Activated CD8-positive, alpha-beta T cell treated with anti-CD3 and anti-CD28 coated beads for 36 hours (primary cell): ENCODE data around the gene BICDL1. TPM values are rescaled to one million over a fixed set of nuclear protein-coding genes. Genes with fewer than 3 reads are reported as not detected.

Experiments
- ATAC-seq: fragments of 200-7000 bp; cut with Tn5 transposase; one replicate; pipeline ENCODE4 v1.10.0; 2021; ENCODE audit warnings: mild to moderate bottlenecking, moderate library complexity
- CTCF ChIA-PET: fragments of 350-600 bp; sonication (Branson Sonifier 250); formaldehyde crosslinking; loops from one replicate; lab custom pipeline; 2021; ENCODE audit warnings: antibody characterized with exemption; lab: Charles Lee
- POLR2A ChIA-PET: fragments of 350-600 bp; sonication (Branson Sonifier 250); formaldehyde crosslinking; loops from one replicate; lab custom pipeline; 2021; ENCODE audit warnings: antibody characterized with exemption; lab: Charles Lee
- DNase-seq: peaks from one replicate; pipeline ENCODE4 v3.0.0-alpha.2; 2020
- H3K27ac Mint-ChIP-seq: one replicate; pipeline ENCODE4 v1.8.0; 2021; ENCODE audit warnings: mild to moderate bottlenecking, mixed read lengths
- H3K27me3 Mint-ChIP-seq: one replicate; pipeline ENCODE4 v1.8.0; 2021; ENCODE audit warnings: mixed read lengths
- H3K36me3 Mint-ChIP-seq: one replicate; pipeline ENCODE4 v1.8.0; 2021; ENCODE audit warnings: low read depth, mixed read lengths
- H3K4me1 Mint-ChIP-seq: one replicate; pipeline ENCODE4 v1.8.0; 2021; ENCODE audit warnings: low read depth, mixed read lengths
- H3K4me3 Mint-ChIP-seq: one replicate; pipeline ENCODE4 v1.8.0; 2021; ENCODE audit warnings: mild to moderate bottlenecking, moderate library complexity, mixed read lengths
- H3K9me3 Mint-ChIP-seq: one replicate; pipeline ENCODE4 v1.8.0; 2021; ENCODE audit warnings: mixed read lengths
- intact Hi-C: fragments of 100-400 bp; cut with micrococcal nuclease; formaldehyde crosslinking; loops from one replicate; pipeline ENCODE4 v1.10.0; 2022
- total RNA-seq, 2 experiments: library from RNA; stranded (reverse); gene quantifications; one replicate each; pipeline ENCODE4 v1.2.3, GENCODE V29; 2021
- TF ChIP-seq, protein P1 (sequence below): fragments of 200-600 bp; IDR thresholded peaks from one replicate; pipeline ENCODE4 v1.8.0; 2022; ENCODE audit warnings: antibody characterized with exemption, mild to moderate bottlenecking

BICDL1 gene
- total RNA-seq, 2 experiments from 2014 or later = 103 to 107 TPM

GRCh38 chr12:120095736-120096135, 106.7 kb downstream of the BICDL1 start:
- Mint-ChIP-seq H3K27me3 (no peaks in the 10 kb centered on the region), H3K36me3 (peaks cover 26% of the 10 kb centered on the region), H3K27ac (no peak overlapping the region), H3K9me3 (no peaks in the 10 kb centered on the region), H3K4me3 (no peak overlapping the region), H3K4me1 (peaks cover 3% of the 10 kb centered on the region)
- POLR2A ChIA-PET = interaction anchor here (1.0 to 3.5 kb wide), 3 partner anchors 9 to 20 kb away, joined by 3 to 16 read pairs (median 3); partner anchors contain the start of gene RAB35
- CTCF ChIA-PET = interaction anchor here (0.6 kb wide), 1 partner anchor 14 kb away, joined by 3 read pairs; no protein-coding TSS in a partner anchor
- intact Hi-C loops = no loop called here
- DNase-seq = no peak
- TF ChIP-seq, protein P1, sequence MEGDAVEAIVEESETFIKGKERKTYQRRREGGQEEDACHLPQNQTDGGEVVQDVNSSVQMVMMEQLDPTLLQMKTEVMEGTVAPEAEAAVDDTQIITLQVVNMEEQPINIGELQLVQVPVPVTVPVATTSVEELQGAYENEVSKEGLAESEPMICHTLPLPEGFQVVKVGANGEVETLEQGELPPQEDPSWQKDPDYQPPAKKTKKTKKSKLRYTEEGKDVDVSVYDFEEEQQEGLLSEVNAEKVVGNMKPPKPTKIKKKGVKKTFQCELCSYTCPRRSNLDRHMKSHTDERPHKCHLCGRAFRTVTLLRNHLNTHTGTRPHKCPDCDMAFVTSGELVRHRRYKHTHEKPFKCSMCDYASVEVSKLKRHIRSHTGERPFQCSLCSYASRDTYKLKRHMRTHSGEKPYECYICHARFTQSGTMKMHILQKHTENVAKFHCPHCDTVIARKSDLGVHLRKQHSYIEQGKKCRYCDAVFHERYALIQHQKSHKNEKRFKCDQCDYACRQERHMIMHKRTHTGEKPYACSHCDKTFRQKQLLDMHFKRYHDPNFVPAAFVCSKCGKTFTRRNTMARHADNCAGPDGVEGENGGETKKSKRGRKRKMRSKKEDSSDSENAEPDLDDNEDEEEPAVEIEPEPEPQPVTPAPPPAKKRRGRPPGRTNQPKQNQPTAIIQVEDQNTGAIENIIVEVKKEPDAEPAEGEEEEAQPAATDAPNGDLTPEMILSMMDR = no peak
- ATAC-seq = no peak

DNA sequence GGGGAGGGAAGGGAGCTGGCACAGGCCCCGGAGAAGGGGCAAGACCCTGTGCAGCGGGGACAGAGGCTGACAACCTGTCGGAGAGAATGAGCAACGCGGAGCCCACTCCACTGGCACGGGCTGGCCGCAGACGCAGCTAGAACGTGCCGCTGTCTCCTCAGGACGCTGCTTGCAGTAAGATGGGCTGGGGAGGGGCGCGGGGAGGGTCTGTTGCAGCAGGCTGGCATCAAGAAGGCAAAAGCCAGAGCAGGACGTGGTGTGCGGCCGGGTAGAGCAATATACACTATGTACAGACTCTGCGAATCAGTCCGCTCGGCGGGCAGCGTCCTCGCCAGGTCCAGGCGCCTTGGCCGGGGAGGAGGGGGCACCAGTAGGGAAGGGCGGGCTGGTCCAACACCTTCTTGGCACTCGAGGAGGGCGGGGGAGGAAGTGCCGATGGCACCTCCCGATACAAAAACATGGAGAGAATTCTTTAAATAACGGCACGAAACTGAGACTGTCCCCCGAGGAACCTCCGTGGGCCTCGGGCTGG, 107.7 kb downstream of the BICDL1 start:
- CTCF ChIA-PET = no interaction called here
- Mint-ChIP-seq H3K4me3 (no peak overlapping the region), H3K27me3 (no peaks in the 10 kb centered on the region), H3K4me1 (peaks cover 5% of the 10 kb centered on the region), H3K9me3 (no peaks in the 10 kb centered on the region), H3K27ac (no peak overlapping the region), H3K36me3 (peaks cover 20% of the 10 kb centered on the region)
- intact Hi-C loops = no loop called here
- POLR2A ChIA-PET = interaction anchor here (1.0 to 1.6 kb wide), 3 partner anchors 8 to 21 kb away, joined by 3 to 8 read pairs (median 3); no protein-coding TSS in a partner anchor
- TF ChIP-seq, protein P1 = no peak
- no peak for DNase-seq
- no peak for ATAC-seq

DNA sequence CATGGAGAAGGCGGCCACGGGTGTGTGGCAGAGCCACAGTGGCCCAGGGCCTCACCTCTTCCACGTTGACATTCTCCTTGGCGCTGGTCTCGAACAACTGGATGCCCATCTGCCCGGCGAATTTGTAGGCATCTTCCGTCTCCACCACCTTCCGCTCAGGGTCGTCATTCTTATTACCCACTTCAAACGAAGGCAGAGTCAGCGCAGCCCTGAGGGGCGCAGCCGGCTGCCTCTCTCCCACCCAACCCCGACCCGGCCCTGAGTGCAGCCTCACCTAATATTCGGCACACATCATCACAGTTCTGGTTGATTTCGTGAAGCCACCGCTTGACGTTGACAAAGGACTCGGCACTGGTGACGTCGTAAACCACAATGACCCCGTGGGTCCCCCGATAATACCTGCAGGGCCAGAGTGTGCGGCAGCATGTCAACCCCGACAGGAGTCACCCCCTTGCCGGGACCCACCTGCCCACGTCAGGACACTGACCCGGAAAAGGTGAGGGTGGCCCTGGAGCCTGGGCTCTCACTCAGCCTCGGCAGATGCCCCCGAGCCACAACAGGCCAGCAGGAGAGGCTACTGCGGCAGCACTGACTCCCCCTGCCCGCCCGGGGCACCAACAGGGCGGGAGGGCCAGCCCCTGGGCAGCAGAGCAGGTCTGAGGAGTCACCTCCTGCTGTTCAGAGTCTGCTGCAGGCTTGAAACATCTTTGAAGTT, 109.9 kb downstream of the BICDL1 start:
- intact Hi-C loops = no loop called here
- H3K36me3 Mint-ChIP-seq = peaks cover 19% of the 10 kb centered on the region
- peaks cover 11% of the 10 kb centered on the region for H3K4me1 Mint-ChIP-seq
- DNase-seq (no peak), ATAC-seq (no peak)
- TF ChIP-seq, protein P1 = no peak
- H3K9me3 Mint-ChIP-seq = no peaks in the 10 kb centered on the region
- POLR2A ChIA-PET = no interaction called here
- no peaks in the 10 kb centered on the region for H3K27me3 Mint-ChIP-seq
- CTCF ChIA-PET = no interaction called here
- no peak overlapping the region for H3K27ac Mint-ChIP-seq
- no peak overlapping the region for H3K4me3 Mint-ChIP-seq

DNA sequence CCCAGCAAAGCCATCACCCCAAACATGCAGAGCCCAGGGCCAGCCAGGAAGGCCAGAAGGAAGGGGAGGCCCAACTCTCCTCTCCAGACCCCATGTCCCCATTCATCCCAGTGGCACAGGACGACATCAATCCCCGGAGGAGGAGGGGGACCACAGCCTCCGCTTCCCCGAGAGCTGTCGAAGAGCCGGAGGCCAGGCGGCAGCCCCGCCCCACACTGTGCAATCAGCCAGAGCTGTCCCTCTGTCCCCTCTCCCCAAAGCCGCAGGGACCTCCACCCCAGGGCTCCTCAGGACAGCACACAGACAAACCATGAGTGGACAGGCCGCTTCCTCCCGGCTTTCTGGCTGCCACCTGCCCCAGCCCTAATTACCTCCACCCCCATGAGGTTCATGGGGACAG, 110.7 kb downstream of the BICDL1 start:
- H3K27me3 Mint-ChIP-seq = no peaks in the 10 kb centered on the region
- H3K4me3 Mint-ChIP-seq = no peak overlapping the region
- H3K36me3 Mint-ChIP-seq = peaks cover 16% of the 10 kb centered on the region
- CTCF ChIA-PET = interaction anchor here (1.5 kb wide), 1 partner anchor 13 kb away, joined by 5 read pairs; no protein-coding TSS in a partner anchor
- H3K27ac Mint-ChIP-seq = no peak overlapping the region
- DNase-seq (no peak), ATAC-seq (no peak)
- no peaks in the 10 kb centered on the region for H3K9me3 Mint-ChIP-seq
- POLR2A ChIA-PET = interaction anchor here (0.6 to 6.0 kb wide), 3 partner anchors 10 to 111 kb away, joined by 3 to 47 read pairs (median 6); partner anchors contain the start of genes BICDL1 and RAB35
- intact Hi-C loops = no loop called here
- TF ChIP-seq, protein P1 = no peak
- peaks cover 11% of the 10 kb centered on the region for H3K4me1 Mint-ChIP-seq

GRCh38 chr12:120100630-120101029, 111.6 kb downstream of the BICDL1 start:
- Mint-ChIP-seq H3K36me3 (peaks cover 21% of the 10 kb centered on the region), H3K9me3 (no peaks in the 10 kb centered on the region), H3K4me3 (no peak overlapping the region), H3K27me3 (no peaks in the 10 kb centered on the region), H3K4me1 (peaks cover 15% of the 10 kb centered on the region), H3K27ac (no peak overlapping the region)
- DNase-seq (no peak), ATAC-seq (no peak)
- intact Hi-C loops = no loop called here
- TF ChIP-seq, protein P1 = no peak
- ChIA-PET POLR2A (interaction anchor here (0.6 to 6.0 kb wide), 3 partner anchors 9 to 112 kb away, joined by 3 to 47 read pairs (median 6); partner anchors contain the start of genes BICDL1 and RAB35), CTCF (interaction anchor here (1.3 to 1.5 kb wide), 2 partner anchors 13 to 17 kb away, joined by 3 to 5 read pairs; no protein-coding TSS in a partner anchor)
